ENCODE data around the gene STARD10.

- TF ChIP-seq POLR2A (IDR thresholded peaks at IDR 0.05) = no peak
- TF ChIP-seq CTCF (IDR thresholded peaks at IDR 0.05 in 4 of 5, conservative IDR thresholded peaks at IDR 0.05 in 1 of 5) = no peak
Observed at GRCh38 chr11:72834905-72835304, 41.1 kb upstream of the STARD10 start.

All from gastrocnemius medialis (tissue), 4 donors.